Bronchial epithelial cell (primary cell): ENCODE data around the gene KDM4C. TPM values are rescaled to one million over a fixed set of nuclear protein-coding genes. Genes with fewer than 3 reads are reported as not detected.

Source experiments
- DNase-seq: peaks from one replicate; pipeline ENCODE4 v3.0.0-alpha.2; 2010; ENCODE audit warnings: low read depth
- FAIRE-seq: peaks from 2 replicates; lab custom pipeline; 2011; peaks lifted over from hg19 to GRCh38; lab: Jason Lieb, UNC
- H3K27me3 ChIP-seq: 2 replicates; pipeline ENCODE4 v1.5.1; 2011; ENCODE audit warnings: low read length; ENCODE audit not compliant: control insufficient read depth, insufficient read depth
- H3K36me3 ChIP-seq: 2 replicates; pipeline ENCODE4 v1.5.1; 2011; ENCODE audit warnings: low read length; ENCODE audit not compliant: control insufficient read depth, insufficient read depth
- H3K4me3 ChIP-seq: 2 replicates; pipeline ENCODE4 v1.5.1; 2011; ENCODE audit warnings: mild to moderate bottlenecking, low read depth, low read length, control low read depth
- CTCF ChIP-seq: IDR thresholded peaks from 2 replicates; pipeline ENCODE4 v1.5.1; 2011; ENCODE audit warnings: mild to moderate bottlenecking, moderate library complexity, low read length, control low read depth, inconsistent platforms; ENCODE audit not compliant: insufficient read depth, severe bottlenecking
- total RNA-seq: library from RNA; depleted of rRNA; stranded (reverse); fragments of >200 nt; gene quantifications from 2 replicates; pipeline ENCODE4 v1.2.1, GENCODE V29; 2014

KDM4C gene
- total RNA-seq, 1 donor from 2014 or later: 36.6 TPM

- peaks cover 2% of the 10 kb centered on the region for H3K36me3 ChIP-seq
- no peak for FAIRE-seq
Measured at GRCh38 chr9:6897898-6898302, 140.1 kb downstream of the KDM4C start.

GRCh38 chr9:6899274-6899673 is 141.5 kb downstream of the KDM4C start:
- TF ChIP-seq CTCF: no peak
- no peaks in the 10 kb centered on the region for H3K27me3 ChIP-seq
- DNase-seq: no peak
- no peak overlapping the region for H3K4me3 ChIP-seq
- FAIRE-seq: no peak
- no peaks in the 10 kb centered on the region for H3K36me3 ChIP-seq

More at GRCh38 chr9:6897898-6898302, 140.1 kb downstream of the KDM4C start:
- no peak for DNase-seq
- Histone ChIP-seq H3K27me3 (no peaks in the 10 kb centered on the region), H3K4me3 (no peak overlapping the region)
- TF ChIP-seq CTCF: no peak

GRCh38 chr9:6900440-6900883 is 142.7 kb downstream of the KDM4C start:
- FAIRE-seq: no peak
- H3K36me3 ChIP-seq: no peaks in the 10 kb centered on the region

GRCh38 chr9:6901180-6901579 is 143.4 kb downstream of the KDM4C start:
- H3K4me3 ChIP-seq: no peak overlapping the region
- TF ChIP-seq CTCF: no peak
- H3K36me3 ChIP-seq: no peaks in the 10 kb centered on the region
- DNase-seq: no peak
- H3K27me3 ChIP-seq: no peaks in the 10 kb centered on the region
- FAIRE-seq: no peak

More at GRCh38 chr9:6900440-6900883, 142.7 kb downstream of the KDM4C start:
- no peak for DNase-seq
- Histone ChIP-seq H3K27me3 (no peaks in the 10 kb centered on the region), H3K4me3 (no peak overlapping the region)
- TF ChIP-seq CTCF: no peak

- Histone ChIP-seq H3K36me3 (no peaks in the 10 kb centered on the region), H3K27me3 (no peaks in the 10 kb centered on the region), H3K4me3 (no peak overlapping the region)
- FAIRE-seq (no peak), DNase-seq (peak; percentile 52)
- TF ChIP-seq CTCF: no peak
Measured at GRCh38 chr9:6902423-6902822, 144.7 kb downstream of the KDM4C start.

- FAIRE-seq (no peak), DNase-seq (no peak)
- no peaks in the 10 kb centered on the region for H3K27me3 ChIP-seq
- H3K4me3 ChIP-seq: no peak overlapping the region
- H3K36me3 ChIP-seq: no peaks in the 10 kb centered on the region
- no peak for TF ChIP-seq CTCF
Measured at GRCh38 chr9:6904371-6904770, 146.6 kb downstream of the KDM4C start.
